Fibroblast of lung (primary cell): Measurements from ENCODE around the gene SENP6.

ENCODE experiments used
- CTCF ChIP-seq, 2 donors: IDR thresholded peaks in 1 of 2; conservative IDR thresholded peaks in 1 of 2; 1 replicate in 1 of 2; 2 replicates in 1 of 2; pipeline ENCODE4 v1.5.1; 2011 to 2012; ENCODE audit warnings: low read length in 2 of 2, control low read depth in 1 of 2, inconsistent platforms in 1 of 2, low read depth in 1 of 2, mild to moderate bottlenecking in 1 of 2
- EZH2 ChIP-seq: IDR thresholded peaks from 2 replicates; pipeline ENCODE4 v1.5.1; 2012; ENCODE audit warnings: low read length, control low read depth, mild to moderate bottlenecking; ENCODE audit errors: missing control alignments

DNA sequence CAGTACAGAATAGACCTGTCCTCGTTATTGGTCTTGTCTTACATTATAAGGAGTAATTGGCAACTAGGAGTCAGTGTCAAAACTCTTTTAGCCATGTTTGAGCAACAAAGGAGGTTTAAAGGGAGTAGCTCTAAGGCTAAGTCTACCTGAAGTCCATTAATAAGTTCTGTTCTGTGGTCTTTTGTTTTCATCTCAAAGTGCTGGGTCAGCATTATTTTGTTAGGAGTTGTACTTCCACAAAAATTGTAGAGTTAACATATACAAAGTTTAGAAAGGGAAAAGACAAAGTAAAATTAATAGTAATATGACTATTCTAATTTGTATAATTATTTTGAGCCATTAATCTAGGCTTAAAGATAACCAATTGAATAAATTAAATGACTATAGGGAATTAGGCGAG lies 12.7 kb upstream of the SENP6 start:
- TF ChIP-seq CTCF (conservative IDR thresholded peaks at IDR 0.05 in 1 of 2, IDR thresholded peaks at IDR 0.05 in 1 of 2; ENCODE audit: low read depth in 1 of 2, low read length in 2 of 2), result no peak
- TF ChIP-seq EZH2, result no peak
